PC-9 (cell line): ENCODE measurements around the gene CCDC137. TPM values are rescaled to one million over a fixed set of nuclear protein-coding genes. Genes with fewer than 3 reads are reported as not detected.

Experiments used
- BruUV-seq: library from RNA; stranded (reverse); fragments of 400-500 nt; replicated peaks from 2 replicates; lab custom pipeline; 2021; lab: Mats Ljungman, UMichigan
- CTCF ChIA-PET: fragments of 300-600 bp; sonication (Branson Sonifier 250); formaldehyde crosslinking; loops from one replicate; lab custom pipeline; 2022; ENCODE audit warnings: antibody characterized with exemption; lab: Charles Lee
- POLR2A ChIA-PET: fragments of 300-600 bp; sonication (Branson Sonifier 250); formaldehyde crosslinking; loops from one replicate; lab custom pipeline; 2022; ENCODE audit warnings: antibody characterized with exemption; ENCODE audit not compliant: unreplicated experiment; lab: Charles Lee
- DNase-seq, 2 experiments: peaks; one replicate each; pipeline versions ENCODE4 v3.0.0 to v3.0.0-alpha.2; 2015 to 2022; ENCODE audit warnings: mixed read lengths in 1 of 2
- H2AFZ ChIP-seq: fragments of 200-600 bp; sonication (generic); 2 replicates; pipeline ENCODE4 v1.8.1; 2017; ENCODE audit warnings: antibody characterized with exemption
- H3F3A ChIP-seq: fragments of 200-600 bp; sonication (generic); 2 replicates; pipeline ENCODE4 v1.8.1; 2017; ENCODE audit warnings: antibody characterized with exemption, mild to moderate bottlenecking, low read depth; ENCODE audit not compliant: insufficient read depth
- H3K27ac ChIP-seq: fragments of 200-600 bp; sonication (generic); 2 replicates; pipeline ENCODE4 v1.6.1; 2016; ENCODE audit warnings: mixed run types
- H3K27me3 ChIP-seq: fragments of 200-600 bp; sonication (generic); 2 replicates; pipeline ENCODE4 v1.6.1; 2016; ENCODE audit warnings: low read depth, mixed run types; ENCODE audit not compliant: insufficient read depth
- H3K36me3 ChIP-seq: fragments of 200-600 bp; sonication (generic); 2 replicates; pipeline ENCODE4 v1.6.1; 2016; ENCODE audit warnings: low read depth, mixed run types
- H3K4me1 ChIP-seq: fragments of 200-600 bp; sonication (generic); replicated peaks from 2 replicates; pipeline ENCODE4 v1.6.1; 2016; ENCODE audit warnings: mixed run types; ENCODE audit not compliant: insufficient read depth
- H3K4me2 ChIP-seq: fragments of 200-600 bp; sonication (generic); 2 replicates; pipeline ENCODE4 v1.6.1; 2017; ENCODE audit warnings: mixed run types
- H3K4me3 ChIP-seq: fragments of 200-600 bp; sonication (generic); 2 replicates; pipeline ENCODE4 v1.6.1; 2016; ENCODE audit warnings: mixed run types
- H3K79me2 ChIP-seq: fragments of 200-600 bp; sonication (generic); 2 replicates; pipeline ENCODE4 v1.6.1; 2017; ENCODE audit warnings: low read depth, mixed run types
- H3K9me2 ChIP-seq: fragments of 200-600 bp; sonication (generic); 2 replicates; pipeline ENCODE4 v1.8.1; 2017; ENCODE audit warnings: mild to moderate bottlenecking; ENCODE audit not compliant: insufficient read depth
- H3K9me3 ChIP-seq: fragments of 200-600 bp; sonication (generic); 2 replicates; pipeline ENCODE4 v1.8.1; 2016; ENCODE audit warnings: low read depth; ENCODE audit not compliant: insufficient read depth
- H4K20me1 ChIP-seq: fragments of 200-600 bp; sonication (generic); 2 replicates; pipeline ENCODE4 v1.8.1; 2017; ENCODE audit not compliant: insufficient read depth
- EZH2 ChIP-seq: fragments of 200-600 bp; sonication (generic); IDR thresholded peaks from 2 replicates; pipeline ENCODE4 v1.8.0; 2017; ENCODE audit warnings: antibody characterized with exemption, low read depth
- intact Hi-C: fragments of 100-400 bp; cut with micrococcal nuclease; formaldehyde crosslinking; loops from one replicate; pipeline ENCODE4 v1.10.0; 2022; ENCODE audit not compliant: unreplicated experiment
- total RNA-seq: library from RNA; stranded (reverse); gene quantifications from 2 replicates; pipeline ENCODE4 v1.2.3, GENCODE V29; 2021
- TF ChIP-seq, protein P1 (sequence below): fragments of 200-600 bp; sonication (generic); conservative IDR thresholded peaks from 2 replicates; pipeline ENCODE4 v1.6.1; 2017; ENCODE audit warnings: mixed run types, antibody characterized with exemption, mild to moderate bottlenecking, moderate library complexity

CCDC137 gene
- total RNA-seq, 1 experiment from 2014 or later: 29.3 TPM

DNA sequence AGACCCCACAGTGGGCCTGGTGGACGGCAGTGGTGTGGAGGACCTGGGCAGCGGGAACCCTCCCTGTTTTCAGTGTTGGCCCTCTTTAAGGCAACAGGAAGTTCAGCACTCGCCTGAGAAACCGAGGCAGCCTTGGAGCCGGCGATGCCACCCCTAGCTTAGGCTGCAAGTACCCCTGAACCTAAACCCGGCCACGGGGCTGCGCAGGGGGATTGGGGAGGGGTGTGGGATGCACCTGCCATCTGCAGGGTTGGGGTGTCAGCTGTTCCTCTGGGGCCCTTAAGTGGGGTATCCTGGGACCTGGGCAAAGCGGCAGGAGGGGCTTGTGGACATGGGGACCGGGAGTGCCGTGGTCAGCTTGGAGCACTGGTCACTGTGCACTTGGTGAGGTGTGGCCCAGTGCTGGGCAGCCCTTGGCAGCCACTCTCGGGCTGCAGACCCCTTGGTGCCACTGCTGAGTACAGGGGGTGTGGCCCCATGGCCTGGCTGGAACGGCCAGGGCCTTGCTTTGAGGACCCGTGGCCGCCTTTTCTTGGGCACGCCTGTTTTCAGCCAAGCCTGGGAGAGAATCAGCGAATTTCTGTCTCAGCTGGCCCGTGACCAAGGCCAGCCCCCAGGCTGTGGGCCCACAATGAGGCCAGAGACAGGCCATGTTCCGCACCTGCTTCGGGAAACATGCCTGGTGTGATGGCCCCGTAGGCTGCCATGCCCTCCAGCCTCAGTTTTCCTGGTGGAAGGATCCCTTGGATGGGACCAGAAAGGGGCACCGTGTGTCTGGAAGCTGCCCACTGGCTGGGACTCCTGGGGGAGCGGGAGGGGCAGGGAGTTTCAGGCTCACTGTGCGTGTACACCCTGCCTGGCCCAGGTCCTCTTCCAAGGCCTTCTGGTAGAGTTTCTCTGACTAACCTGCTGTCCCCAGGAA is 41.4 kb downstream of the CCDC137 start:
- intact Hi-C loops: no loop called here
- Histone ChIP-seq H3K27me3 (no peaks in the 10 kb centered on the region), H2AFZ (no peak overlapping the region), H3F3A (peaks cover 29% of the 10 kb centered on the region; the same call in 1 of the 2 replicates), H3K4me3 (no peak overlapping the region), H3K79me2 (peaks cover 27% of the 10 kb centered on the region), H3K9me2 (no peaks in the 10 kb centered on the region), H3K9me3 (no peaks in the 10 kb centered on the region), H3K4me1 (peaks cover 14% of the 10 kb centered on the region), H3K36me3 (no peaks in the 10 kb centered on the region), H4K20me1 (no peaks in the 10 kb centered on the region), H3K4me2 (no peak overlapping the region), H3K27ac (no peak overlapping the region)
- TF ChIP-seq EZH2: no peak
- TF ChIP-seq, protein P1, sequence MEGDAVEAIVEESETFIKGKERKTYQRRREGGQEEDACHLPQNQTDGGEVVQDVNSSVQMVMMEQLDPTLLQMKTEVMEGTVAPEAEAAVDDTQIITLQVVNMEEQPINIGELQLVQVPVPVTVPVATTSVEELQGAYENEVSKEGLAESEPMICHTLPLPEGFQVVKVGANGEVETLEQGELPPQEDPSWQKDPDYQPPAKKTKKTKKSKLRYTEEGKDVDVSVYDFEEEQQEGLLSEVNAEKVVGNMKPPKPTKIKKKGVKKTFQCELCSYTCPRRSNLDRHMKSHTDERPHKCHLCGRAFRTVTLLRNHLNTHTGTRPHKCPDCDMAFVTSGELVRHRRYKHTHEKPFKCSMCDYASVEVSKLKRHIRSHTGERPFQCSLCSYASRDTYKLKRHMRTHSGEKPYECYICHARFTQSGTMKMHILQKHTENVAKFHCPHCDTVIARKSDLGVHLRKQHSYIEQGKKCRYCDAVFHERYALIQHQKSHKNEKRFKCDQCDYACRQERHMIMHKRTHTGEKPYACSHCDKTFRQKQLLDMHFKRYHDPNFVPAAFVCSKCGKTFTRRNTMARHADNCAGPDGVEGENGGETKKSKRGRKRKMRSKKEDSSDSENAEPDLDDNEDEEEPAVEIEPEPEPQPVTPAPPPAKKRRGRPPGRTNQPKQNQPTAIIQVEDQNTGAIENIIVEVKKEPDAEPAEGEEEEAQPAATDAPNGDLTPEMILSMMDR: no peak
- ChIA-PET POLR2A (no interaction called here), CTCF (interaction anchor here (0.6 kb wide), 1 partner anchor 31 kb away, joined by 4 read pairs; no protein-coding TSS in a partner anchor)
- no peak for DNase-seq
- BruUV-seq: no TSS peak

DNA sequence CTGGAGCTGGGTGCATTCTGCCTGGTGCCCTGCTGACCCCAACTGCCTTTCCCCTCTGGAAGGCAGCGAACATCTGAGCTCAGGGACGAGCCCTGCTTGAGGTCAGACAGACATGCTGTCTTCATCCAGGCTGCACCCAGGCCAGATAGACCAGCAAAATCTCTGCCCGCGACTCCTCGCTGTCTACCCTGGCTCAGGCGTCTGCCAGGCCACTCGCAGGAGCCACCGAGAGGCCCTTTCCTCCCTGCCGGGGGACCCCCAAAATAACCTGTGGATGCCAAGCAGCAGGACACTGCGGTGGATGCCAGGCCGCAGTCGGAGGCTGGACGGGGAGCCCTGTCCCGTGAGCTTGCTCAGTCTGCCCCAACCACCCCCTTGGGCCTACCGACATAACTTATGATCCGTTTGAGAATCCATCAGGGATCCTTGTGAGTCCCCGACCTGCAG is 42.2 kb downstream of the CCDC137 start:
- Histone ChIP-seq H3K9me2 (no peaks in the 10 kb centered on the region), H2AFZ (no peak overlapping the region), H3K4me1 (peaks cover 16% of the 10 kb centered on the region), H3K36me3 (no peaks in the 10 kb centered on the region), H3K9me3 (no peaks in the 10 kb centered on the region), H3K4me2 (no peak overlapping the region), H3K27me3 (no peaks in the 10 kb centered on the region), H4K20me1 (no peaks in the 10 kb centered on the region), H3F3A (peaks cover 34% of the 10 kb centered on the region; the same call in 1 of the 2 replicates), H3K79me2 (peaks cover 29% of the 10 kb centered on the region), H3K4me3 (no peak overlapping the region), H3K27ac (no peak overlapping the region)
- no TSS peak for BruUV-seq
- ChIA-PET POLR2A (interaction anchor here (0.5 kb wide), 1 partner anchor 9 kb away, joined by 4 read pairs; no protein-coding TSS in a partner anchor), CTCF (no interaction called here)
- intact Hi-C loops: no loop called here
- DNase-seq: no peak
- no peak for TF ChIP-seq EZH2
- TF ChIP-seq, protein P1: no peak

DNA sequence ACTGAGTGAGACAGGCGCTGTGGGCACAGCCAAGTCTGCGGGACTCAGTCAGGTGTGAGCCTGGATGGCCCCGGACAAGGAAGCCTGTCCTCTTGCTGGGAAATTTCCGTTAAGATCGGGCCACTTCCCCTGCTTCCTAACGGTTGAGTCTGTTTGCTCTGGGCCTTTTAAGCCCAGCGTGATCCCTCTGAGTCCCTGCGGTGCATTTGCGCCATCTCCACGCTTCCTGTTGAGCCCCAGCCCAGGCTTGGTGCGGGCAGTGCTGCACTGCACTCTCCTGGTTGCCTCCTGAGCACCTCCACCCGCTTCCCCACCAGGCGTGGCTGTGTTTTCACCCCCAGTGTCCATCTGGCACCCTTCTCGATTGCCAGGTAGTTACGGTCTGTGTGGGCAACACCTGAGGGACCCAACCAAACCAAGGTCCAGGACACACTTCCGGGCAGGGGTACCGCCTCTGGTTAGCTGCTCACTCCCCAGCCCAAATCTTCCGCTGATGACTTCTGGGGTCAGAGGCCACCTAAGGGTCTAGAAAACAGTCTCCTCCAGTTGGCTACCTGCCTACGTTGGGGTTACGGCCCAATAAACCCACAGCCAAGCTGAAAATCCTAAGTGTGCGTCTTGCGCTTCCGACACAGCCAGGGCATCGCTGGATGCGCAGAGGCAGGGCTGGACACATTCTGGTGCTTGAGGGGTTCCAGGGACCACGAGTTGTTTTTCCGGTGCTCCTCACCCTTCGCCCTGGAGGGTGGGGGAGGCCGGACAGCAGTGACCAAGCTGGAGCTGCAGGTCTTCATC is 44.2 kb downstream of the CCDC137 start:
- Histone ChIP-seq H3K4me1 (peaks cover 24% of the 10 kb centered on the region), H3K4me2 (peak overlapping the region; percentile 77), H3K36me3 (no peaks in the 10 kb centered on the region), H3K9me3 (no peaks in the 10 kb centered on the region), H3K27me3 (no peaks in the 10 kb centered on the region), H3F3A (peaks cover 26% of the 10 kb centered on the region; the same call in 1 of the 2 replicates), H3K79me2 (peaks cover 27% of the 10 kb centered on the region), H3K9me2 (no peaks in the 10 kb centered on the region), H4K20me1 (0 out of 2 replicates have a peak, but pooled peaks cover 3% of the 10 kb centered on the region), H3K27ac (peak overlapping the region; percentile 50), H3K4me3 (peak overlapping the region; percentile 46; the same call in 1 of the 2 replicates), H2AFZ (no peak overlapping the region)
- ChIA-PET POLR2A (interaction anchor here (0.5 kb wide), 1 partner anchor 85 kb away, joined by 8 read pairs; no protein-coding TSS in a partner anchor), CTCF (no interaction called here)
- TF ChIP-seq EZH2: no peak
- TF ChIP-seq, protein P1: no peak
- no TSS peak for BruUV-seq
- no peak for DNase-seq
- intact Hi-C loops: loop anchor here (5.0 kb wide), 1 partner anchor 73 kb away; the partner anchor contains the start of genes NPLOC4 and TSPAN10
